Measurements from ENCODE around the gene SPHK1.

The SPHK1 gene

GRCh38 chr17:76376318-76377133 lies 7.9 kb upstream of the SPHK1 start:
- no peak overlapping the region for H3K4me2 ChIP-seq (ENCODE audit: low read length)
- H3K36me3 ChIP-seq (replicated peaks; ENCODE audit: low read depth, low read length), result no peaks in the 10 kb centered on the region
- no peak for TF ChIP-seq EZH2phosphoT487 (IDR thresholded peaks at IDR 0.05; ENCODE audit: low read depth)
- no peak for TF ChIP-seq CTCF (IDR thresholded peaks at IDR 0.05; ENCODE audit: low read depth, low read length)
- no peak overlapping the region for H3K27ac ChIP-seq (ENCODE audit: low read length)
- H3K4me1 ChIP-seq (ENCODE audit: low read length), result peaks cover 6% of the 10 kb centered on the region
- H3K9me3 ChIP-seq (ENCODE audit: insufficient read depth, low read length), result no peaks in the 10 kb centered on the region
- H4K20me1 ChIP-seq (ENCODE audit: insufficient read depth, low read length), result no peaks in the 10 kb centered on the region
- H3K79me2 ChIP-seq (ENCODE audit: low read length), result no peaks in the 10 kb centered on the region
- no peak overlapping the region for H3K9ac ChIP-seq (ENCODE audit: low read length)
- no peaks in the 10 kb centered on the region for H3K27me3 ChIP-seq (ENCODE audit: low read depth, low read length)
- H2AFZ ChIP-seq (ENCODE audit: low read depth, low read length), result no peak overlapping the region
- H3K4me3 ChIP-seq (ENCODE audit: low read length), result no peak overlapping the region

GRCh38 chr17:76378548-76379274 lies 5.7 kb upstream of the SPHK1 start:
- no peak overlapping the region for H3K4me2 ChIP-seq (ENCODE audit: low read length)
- no peak overlapping the region for H2AFZ ChIP-seq (ENCODE audit: low read depth, low read length)
- H3K4me1 ChIP-seq (ENCODE audit: low read length), result no peaks in the 10 kb centered on the region
- H4K20me1 ChIP-seq (ENCODE audit: insufficient read depth, low read length), result no peaks in the 10 kb centered on the region
- no peaks in the 10 kb centered on the region for H3K79me2 ChIP-seq (ENCODE audit: low read length)
- TF ChIP-seq CTCF (IDR thresholded peaks at IDR 0.05; ENCODE audit: low read depth, low read length) (no peak), EZH2phosphoT487 (IDR thresholded peaks at IDR 0.05; ENCODE audit: low read depth) (no peak)
- no peak overlapping the region for H3K4me3 ChIP-seq (ENCODE audit: low read length)
- H3K27ac ChIP-seq (ENCODE audit: low read length), result no peak overlapping the region
- no peaks in the 10 kb centered on the region for H3K36me3 ChIP-seq (replicated peaks; ENCODE audit: low read depth, low read length)
- H3K9ac ChIP-seq (ENCODE audit: low read length), result no peak overlapping the region
- no peaks in the 10 kb centered on the region for H3K9me3 ChIP-seq (ENCODE audit: insufficient read depth, low read length)
- H3K27me3 ChIP-seq (ENCODE audit: low read depth, low read length), result no peaks in the 10 kb centered on the region

GRCh38 chr17:76379275-76379641 lies 5.2 kb upstream of the SPHK1 start:
- Histone ChIP-seq H2AFZ (ENCODE audit: low read depth, low read length) (no peak overlapping the region), H3K9me3 (ENCODE audit: insufficient read depth, low read length) (no peaks in the 10 kb centered on the region), H3K9ac (ENCODE audit: low read length) (no peak overlapping the region), H3K36me3 (replicated peaks; ENCODE audit: low read depth, low read length) (no peaks in the 10 kb centered on the region), H3K4me1 (ENCODE audit: low read length) (no peaks in the 10 kb centered on the region), H3K4me3 (ENCODE audit: low read length) (no peak overlapping the region), H3K79me2 (ENCODE audit: low read length) (no peaks in the 10 kb centered on the region), H3K27ac (ENCODE audit: low read length) (no peak overlapping the region), H4K20me1 (ENCODE audit: insufficient read depth, low read length) (no peaks in the 10 kb centered on the region), H3K4me2 (ENCODE audit: low read length) (no peak overlapping the region), H3K27me3 (ENCODE audit: low read depth, low read length) (no peaks in the 10 kb centered on the region)
- no peak for TF ChIP-seq CTCF (IDR thresholded peaks at IDR 0.05; ENCODE audit: low read depth, low read length)
- no peak for TF ChIP-seq EZH2phosphoT487 (IDR thresholded peaks at IDR 0.05; ENCODE audit: low read depth)

- Histone ChIP-seq H2AFZ (ENCODE audit: low read depth, low read length) (no peak overlapping the region), H3K79me2 (ENCODE audit: low read length) (no peaks in the 10 kb centered on the region), H3K27ac (ENCODE audit: low read length) (no peak overlapping the region), H3K36me3 (replicated peaks; ENCODE audit: low read depth, low read length) (no peaks in the 10 kb centered on the region), H3K4me1 (ENCODE audit: low read length) (no peaks in the 10 kb centered on the region), H3K9ac (ENCODE audit: low read length) (no peak overlapping the region), H3K9me3 (ENCODE audit: insufficient read depth, low read length) (no peaks in the 10 kb centered on the region), H3K4me3 (ENCODE audit: low read length) (no peak overlapping the region), H3K4me2 (ENCODE audit: low read length) (no peak overlapping the region), H4K20me1 (ENCODE audit: insufficient read depth, low read length) (no peaks in the 10 kb centered on the region), H3K27me3 (ENCODE audit: low read depth, low read length) (no peaks in the 10 kb centered on the region)
- no peak for TF ChIP-seq EZH2phosphoT487 (IDR thresholded peaks at IDR 0.05; ENCODE audit: low read depth)
- TF ChIP-seq CTCF (IDR thresholded peaks at IDR 0.05; ENCODE audit: low read depth, low read length), result no peak
Observed at GRCh38 chr17:76379646-76380376, 4.6 kb upstream of the SPHK1 start.

All from OCI-LY3 (cell line).